Measurements from ENCODE around the gene MPDZ. TPM values are rescaled to one million over a fixed set of nuclear protein-coding genes. Genes with fewer than 3 reads are reported as not detected.

MPDZ gene
- total and polyA plus RNA-seq, 2 of the 4 experiments (the other 2 are of a cell fraction): 18.8 to 39.3 TPM

DNA sequence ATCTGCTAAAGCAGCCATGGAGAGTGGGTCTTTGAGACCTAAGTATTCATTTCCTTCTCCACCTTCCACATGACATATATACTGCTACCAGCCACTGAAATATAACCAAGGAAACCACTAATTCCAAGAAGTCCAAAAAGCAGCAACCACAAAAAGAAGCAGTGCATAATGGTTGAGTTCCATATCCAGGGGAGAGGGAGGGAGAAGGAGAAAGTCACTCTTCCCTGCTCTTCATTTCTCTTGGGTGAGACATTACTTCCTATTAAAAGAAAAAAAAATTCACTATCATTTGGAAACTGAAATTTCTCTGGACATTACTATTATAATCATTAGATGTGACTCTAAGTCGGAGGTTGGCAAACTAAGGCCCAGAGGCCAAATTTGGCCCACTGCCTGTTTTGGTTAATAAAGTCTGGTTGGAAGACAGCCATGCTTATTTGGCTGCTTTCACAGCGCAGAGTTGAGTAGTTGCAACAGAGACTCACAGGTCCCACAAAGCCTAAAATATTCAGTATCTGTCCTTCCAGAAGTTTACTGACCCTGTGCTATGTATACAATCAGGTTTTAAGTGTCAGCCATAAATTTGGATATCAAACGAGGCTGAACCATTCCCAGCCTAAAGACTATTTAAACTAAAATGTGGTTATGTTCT lies 168.6 kb downstream of the MPDZ start:
- Histone ChIP-seq H2BK15ac (ENCODE audit: low read depth, low read length) (no peak overlapping the region), H3K4me3 (ENCODE audit: insufficient read depth, low read depth, low read length) (no peak overlapping the region), H4K91ac (ENCODE audit: insufficient read depth, low read depth, low read length) (no peak overlapping the region), H3K23ac (ENCODE audit: low read depth, low read length) (no peak overlapping the region), H3K14ac (replicated peaks; ENCODE audit: low read depth, low read length) (no peak overlapping the region), H3K27ac (ENCODE audit: insufficient read depth, low read length) (no peak overlapping the region), H2AK5ac (ENCODE audit: low read depth, low read length) (no peak overlapping the region), H3K9ac (ENCODE audit: low read depth, low read length) (no peak overlapping the region), H3K4me1 (ENCODE audit: control insufficient read depth, insufficient read depth, low read length) (peaks cover 3% of the 10 kb centered on the region; the same call in 1 of the 2 replicates), H3K27me3 (ENCODE audit: control insufficient read depth, insufficient read depth, low read length) (no peaks in the 10 kb centered on the region), H4K5ac (ENCODE audit: low read depth, low read length) (no peak overlapping the region), H3K9me1 (ENCODE audit: insufficient read depth, low read length) (peaks cover 3% of the 10 kb centered on the region), H4K20me1 (ENCODE audit: insufficient read depth, low read length) (no peaks in the 10 kb centered on the region), H2AFZ (replicated peaks; ENCODE audit: low read length, poor library complexity) (no peak overlapping the region), H3K18ac (ENCODE audit: low read depth, low read length) (no peak overlapping the region), H3K9me3 (ENCODE audit: control insufficient read depth, insufficient read depth, low read length) (no peaks in the 10 kb centered on the region), H3K4ac (ENCODE audit: low read depth, low read length) (no peak overlapping the region), H2BK120ac (ENCODE audit: low read depth, low read length) (no peak overlapping the region), H3K4me2 (ENCODE audit: low read depth, low read length) (no peak overlapping the region), H2BK20ac (ENCODE audit: low read depth, low read length) (no peak overlapping the region), H3K56ac (ENCODE audit: extremely low read depth, insufficient read depth, low read length) (no peak overlapping the region), H2BK5ac (ENCODE audit: low read depth, low read length, poor library complexity, severe bottlenecking) (no peak overlapping the region), H4K8ac (ENCODE audit: low read depth in 2 of 2, low read length in 2 of 2) (no peak overlapping the region), H3K36me3 (ENCODE audit: control insufficient read depth, insufficient read depth, low read length) (peaks cover 13% of the 10 kb centered on the region), H2AK9ac (replicated peaks; ENCODE audit: low read depth, low read length, poor library complexity) (no peak overlapping the region), H3K79me1 (ENCODE audit: low read depth in 1 of 2, low read length in 2 of 2) (no peaks in the 10 kb centered on the region)
- dilution Hi-C loops (cut with HindIII; ENCODE audit: low sequenced_read_pairs, unreplicated experiment): no loop called here
- in situ Hi-C loops (cut with MboI; ENCODE audit: low sequenced_read_pairs): no loop called here
- intact Hi-C loops (cut with micrococcal nuclease): no loop called here
- ChIA-PET POLR2A (ENCODE audit: unreplicated experiment) (no interaction called here), CTCF (no interaction called here)
- no CpG with 5 or more reads among the region's 3 CpGs for WGBS, 2 experiments (ENCODE audit: extremely low coverage in 2 of 2, insufficient read length in 1 of 2)
- no TSS peak for BruUV-seq (replicated peaks)
- no peak for ATAC-seq (ENCODE audit: low read depth)
- TF ChIP-seq, protein P1, sequence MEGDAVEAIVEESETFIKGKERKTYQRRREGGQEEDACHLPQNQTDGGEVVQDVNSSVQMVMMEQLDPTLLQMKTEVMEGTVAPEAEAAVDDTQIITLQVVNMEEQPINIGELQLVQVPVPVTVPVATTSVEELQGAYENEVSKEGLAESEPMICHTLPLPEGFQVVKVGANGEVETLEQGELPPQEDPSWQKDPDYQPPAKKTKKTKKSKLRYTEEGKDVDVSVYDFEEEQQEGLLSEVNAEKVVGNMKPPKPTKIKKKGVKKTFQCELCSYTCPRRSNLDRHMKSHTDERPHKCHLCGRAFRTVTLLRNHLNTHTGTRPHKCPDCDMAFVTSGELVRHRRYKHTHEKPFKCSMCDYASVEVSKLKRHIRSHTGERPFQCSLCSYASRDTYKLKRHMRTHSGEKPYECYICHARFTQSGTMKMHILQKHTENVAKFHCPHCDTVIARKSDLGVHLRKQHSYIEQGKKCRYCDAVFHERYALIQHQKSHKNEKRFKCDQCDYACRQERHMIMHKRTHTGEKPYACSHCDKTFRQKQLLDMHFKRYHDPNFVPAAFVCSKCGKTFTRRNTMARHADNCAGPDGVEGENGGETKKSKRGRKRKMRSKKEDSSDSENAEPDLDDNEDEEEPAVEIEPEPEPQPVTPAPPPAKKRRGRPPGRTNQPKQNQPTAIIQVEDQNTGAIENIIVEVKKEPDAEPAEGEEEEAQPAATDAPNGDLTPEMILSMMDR (conservative IDR thresholded peaks at IDR 0.05; ENCODE audit: low read depth, low read length): no peak
- TF ChIP-seq POLR2A (IDR thresholded peaks at IDR 0.05; ENCODE audit: low read depth, low read length): no peak
- TF ChIP-seq CEBPB (IDR thresholded peaks at IDR 0.05; ENCODE audit: low read depth, low read length): no peak
- TF ChIP-seq BHLHE40 (IDR thresholded peaks at IDR 0.05; ENCODE audit: low read depth, low read length): no peak
- TF ChIP-seq RFX5 (IDR thresholded peaks at IDR 0.05; ENCODE audit: low read depth, low read length): no peak
- TF ChIP-seq USF2 (IDR thresholded peaks at IDR 0.05; ENCODE audit: low read depth, low read length): no peak
- no peak for DNase-seq
